Nephron (organoid): Measurements from ENCODE around the gene PRKAR2B.
"Not testable (repeated sequence)": the region's sequence is repeated elsewhere in the genome, so short reads cannot be mapped to it uniquely, and the experiment has no call there.

Experiments
- H3K27ac Mint-ChIP-seq, 3 experiments: 2 replicates each; pipeline ENCODE4 v1.8.0; 2020; ENCODE audit warnings: mixed read lengths in 3 of 3, mild to moderate bottlenecking in 2 of 3, moderate library complexity in 1 of 3
- H3K27me3 Mint-ChIP-seq: 2 replicates; pipeline ENCODE4 v1.8.0; 2021; ENCODE audit warnings: low read depth, mild to moderate bottlenecking, moderate library complexity, mixed read lengths
- H3K36me3 Mint-ChIP-seq: 2 replicates; pipeline ENCODE4 v1.8.0; 2020; ENCODE audit warnings: low read depth, mixed read lengths
- H3K4me1 Mint-ChIP-seq: 2 replicates; pipeline ENCODE4 v1.8.0; 2020; ENCODE audit warnings: mixed read lengths
- H3K4me3 Mint-ChIP-seq, 3 experiments: 2 replicates each; pipeline ENCODE4 v1.8.0; 2020; ENCODE audit warnings: mild to moderate bottlenecking in 3 of 3, mixed read lengths in 3 of 3, moderate library complexity in 2 of 3
- H3K9me3 Mint-ChIP-seq: 2 replicates; pipeline ENCODE4 v1.8.0; 2020; ENCODE audit warnings: mixed read lengths
- TF ChIP-seq, protein P1 (sequence below), 3 experiments: fragments of 200-600 bp; sonication (generic); IDR thresholded peaks; one replicate each; pipeline ENCODE4 v1.5.0; 2021; ENCODE audit warnings: antibody characterized with exemption in 3 of 3; ENCODE audit not compliant: unreplicated experiment in 3 of 3

Gene PRKAR2B

DNA sequence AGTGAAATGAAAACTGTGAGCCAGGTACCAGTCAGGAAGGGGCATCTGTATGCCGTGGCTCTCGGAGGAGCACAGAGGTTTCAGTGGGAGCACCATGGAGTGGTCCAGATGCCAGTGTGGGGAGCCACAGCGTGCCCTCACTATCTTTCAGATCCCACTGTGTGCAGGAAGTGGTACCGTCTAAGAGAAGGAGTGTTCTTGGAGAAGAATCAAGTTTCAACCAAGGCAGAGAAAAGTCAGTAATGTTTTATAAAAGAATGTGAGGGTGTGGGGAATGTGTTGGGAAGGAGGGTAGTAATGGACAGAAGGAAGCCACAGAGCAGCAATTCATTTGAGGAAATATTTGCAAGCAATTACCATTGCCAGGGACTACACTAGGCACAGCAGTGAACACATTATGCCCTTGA is 35.6 kb downstream of the PRKAR2B start:
- Mint-ChIP-seq H3K4me3 (no peak overlapping the region), H3K36me3 (no peaks in the 10 kb centered on the region), H3K27me3 (no peaks in the 10 kb centered on the region), H3K4me1 (peaks cover 4% of the 10 kb centered on the region), H3K9me3 (no peaks in the 10 kb centered on the region), H3K27ac (no peak overlapping the region)
- TF ChIP-seq, protein P1, sequence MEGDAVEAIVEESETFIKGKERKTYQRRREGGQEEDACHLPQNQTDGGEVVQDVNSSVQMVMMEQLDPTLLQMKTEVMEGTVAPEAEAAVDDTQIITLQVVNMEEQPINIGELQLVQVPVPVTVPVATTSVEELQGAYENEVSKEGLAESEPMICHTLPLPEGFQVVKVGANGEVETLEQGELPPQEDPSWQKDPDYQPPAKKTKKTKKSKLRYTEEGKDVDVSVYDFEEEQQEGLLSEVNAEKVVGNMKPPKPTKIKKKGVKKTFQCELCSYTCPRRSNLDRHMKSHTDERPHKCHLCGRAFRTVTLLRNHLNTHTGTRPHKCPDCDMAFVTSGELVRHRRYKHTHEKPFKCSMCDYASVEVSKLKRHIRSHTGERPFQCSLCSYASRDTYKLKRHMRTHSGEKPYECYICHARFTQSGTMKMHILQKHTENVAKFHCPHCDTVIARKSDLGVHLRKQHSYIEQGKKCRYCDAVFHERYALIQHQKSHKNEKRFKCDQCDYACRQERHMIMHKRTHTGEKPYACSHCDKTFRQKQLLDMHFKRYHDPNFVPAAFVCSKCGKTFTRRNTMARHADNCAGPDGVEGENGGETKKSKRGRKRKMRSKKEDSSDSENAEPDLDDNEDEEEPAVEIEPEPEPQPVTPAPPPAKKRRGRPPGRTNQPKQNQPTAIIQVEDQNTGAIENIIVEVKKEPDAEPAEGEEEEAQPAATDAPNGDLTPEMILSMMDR (IDR thresholded peaks at IDR 0.05; ENCODE audit: unreplicated experiment in 3 of 3) = no peak

DNA sequence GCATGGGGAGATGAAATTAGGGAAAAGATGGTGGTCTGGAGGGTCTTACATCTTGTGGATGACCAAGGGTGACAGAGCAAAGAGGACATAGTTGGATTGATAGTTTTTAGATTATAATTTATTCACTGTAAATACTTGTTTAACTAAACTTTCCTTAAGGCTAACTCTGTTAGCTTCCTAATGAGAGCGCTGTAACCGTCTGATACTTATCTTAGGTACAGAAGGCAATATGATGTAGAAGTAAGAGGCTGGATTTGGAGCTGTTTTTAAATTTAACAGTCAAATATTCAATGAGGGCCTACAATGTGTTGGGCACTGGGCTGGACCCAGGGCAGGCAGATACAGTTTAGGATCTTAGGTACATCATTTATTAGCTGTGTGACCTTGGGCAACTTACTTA is 36.0 kb downstream of the PRKAR2B start:
- Mint-ChIP-seq H3K27me3 (no peaks in the 10 kb centered on the region), H3K4me1 (peaks cover 4% of the 10 kb centered on the region), H3K4me3 (no peak overlapping the region), H3K36me3 (no peaks in the 10 kb centered on the region), H3K27ac (no peak overlapping the region), H3K9me3 (no peaks in the 10 kb centered on the region)
- TF ChIP-seq, protein P1 (IDR thresholded peaks at IDR 0.05; ENCODE audit: unreplicated experiment in 3 of 3) = no peak

DNA sequence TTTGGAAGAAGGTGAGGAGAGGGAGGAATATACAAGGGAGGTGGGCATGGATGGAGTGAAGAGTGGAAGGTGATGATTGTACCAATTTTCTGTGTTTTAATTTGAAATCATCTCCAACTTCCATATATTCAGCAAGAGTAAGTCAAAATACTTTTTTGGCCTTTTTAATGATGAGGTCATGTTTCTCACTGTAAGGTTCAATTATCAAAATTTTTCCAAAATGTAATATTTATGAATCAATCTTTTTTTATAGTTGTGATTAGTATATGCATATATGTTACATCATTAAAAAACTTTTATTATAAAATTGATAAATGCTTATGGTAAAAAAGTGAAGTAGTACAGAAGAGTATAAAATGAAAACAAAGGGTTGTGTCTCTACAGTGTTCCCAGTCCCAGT is 40.7 kb downstream of the PRKAR2B start:
- H3K9me3 Mint-ChIP-seq = no peaks in the 10 kb centered on the region
- H3K4me3 Mint-ChIP-seq = no peak overlapping the region
- no peak overlapping the region for H3K27ac Mint-ChIP-seq
- TF ChIP-seq, protein P1 (IDR thresholded peaks at IDR 0.05; ENCODE audit: unreplicated experiment in 3 of 3) = no peak
- H3K36me3 Mint-ChIP-seq = no peaks in the 10 kb centered on the region
- no peaks in the 10 kb centered on the region for H3K27me3 Mint-ChIP-seq
- H3K4me1 Mint-ChIP-seq = no peaks in the 10 kb centered on the region

DNA sequence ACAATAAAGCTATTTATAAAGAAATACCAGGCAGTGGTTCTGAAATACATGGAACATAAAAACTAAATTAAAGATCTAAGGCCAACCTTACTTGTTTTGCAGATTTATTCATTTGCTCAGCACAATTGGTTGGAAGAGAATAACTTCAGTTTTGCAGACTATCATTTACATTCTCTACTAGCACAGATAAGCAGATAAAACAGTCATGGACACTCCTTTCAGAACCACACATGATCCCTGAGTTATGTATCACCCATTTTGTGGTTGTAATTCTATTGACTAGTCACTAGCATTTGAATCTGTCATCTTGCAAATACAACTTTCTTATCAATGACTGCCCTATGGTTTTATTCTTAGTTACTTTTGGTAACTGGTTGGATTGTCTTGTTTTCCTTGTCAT is 45.1 kb downstream of the PRKAR2B start:
- TF ChIP-seq, protein P1 (IDR thresholded peaks at IDR 0.05; ENCODE audit: unreplicated experiment in 3 of 3) = no peak
- no peaks in the 10 kb centered on the region for H3K27me3 Mint-ChIP-seq

DNA sequence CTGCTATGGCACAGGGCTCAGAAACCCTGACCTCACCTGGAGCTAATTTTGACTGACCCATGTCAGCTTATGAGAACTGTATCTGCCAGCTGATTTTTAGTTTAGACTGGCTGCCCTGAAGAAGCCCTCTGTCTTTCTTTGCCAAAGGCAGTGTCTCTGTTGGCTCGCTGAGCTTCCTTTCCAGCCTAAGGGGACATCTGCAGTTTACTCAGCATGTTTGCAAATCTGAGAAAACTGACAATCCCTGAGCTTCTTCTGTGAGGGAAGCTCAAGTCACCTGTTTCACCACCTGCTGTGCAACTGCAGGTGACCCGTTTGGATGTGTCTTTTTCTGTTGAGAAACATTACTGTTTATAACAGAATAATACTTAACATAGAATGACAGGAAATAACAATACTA is 46.0 kb downstream of the PRKAR2B start:
- H3K27me3 Mint-ChIP-seq = no peaks in the 10 kb centered on the region
- H3K9me3 Mint-ChIP-seq = peaks cover 8% of the 10 kb centered on the region
- no peaks in the 10 kb centered on the region for H3K36me3 Mint-ChIP-seq
- no peaks in the 10 kb centered on the region for H3K4me1 Mint-ChIP-seq
- no peak overlapping the region for H3K4me3 Mint-ChIP-seq
- H3K27ac Mint-ChIP-seq = no peak overlapping the region
- TF ChIP-seq, protein P1 (IDR thresholded peaks at IDR 0.05; ENCODE audit: unreplicated experiment in 3 of 3) = no peak

More for the DNA sequence above, 45.1 kb downstream of the PRKAR2B start:
- no peak overlapping the region for H3K4me3 Mint-ChIP-seq
- no peak overlapping the region for H3K27ac Mint-ChIP-seq
- H3K36me3 Mint-ChIP-seq = no peaks in the 10 kb centered on the region
- no peaks in the 10 kb centered on the region for H3K4me1 Mint-ChIP-seq
- H3K9me3 Mint-ChIP-seq = no peaks in the 10 kb centered on the region

DNA sequence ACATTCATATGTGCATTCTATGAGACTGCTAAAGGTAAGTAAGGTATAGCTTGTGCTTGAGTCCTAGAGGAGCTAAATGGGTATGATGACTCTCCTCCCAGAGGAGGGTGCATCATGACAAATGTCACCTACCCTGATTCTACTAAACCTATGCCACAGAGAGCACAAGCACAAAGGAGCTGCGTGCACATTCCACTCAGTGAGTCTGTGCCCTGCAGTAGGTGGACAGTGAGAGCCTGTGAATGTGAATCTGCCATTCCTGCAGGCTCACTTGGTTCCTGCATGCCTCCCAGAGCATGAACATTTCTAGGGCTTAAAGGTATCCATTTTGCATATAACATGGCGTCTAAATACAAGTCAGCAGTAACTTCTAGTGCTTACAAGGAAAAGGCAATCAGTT is 46.8 kb downstream of the PRKAR2B start:
- TF ChIP-seq, protein P1 (IDR thresholded peaks at IDR 0.05; ENCODE audit: unreplicated experiment in 3 of 3) = no peak
- H3K27me3 Mint-ChIP-seq = no peaks in the 10 kb centered on the region
- H3K4me1 Mint-ChIP-seq = no peaks in the 10 kb centered on the region
- H3K36me3 Mint-ChIP-seq = no peaks in the 10 kb centered on the region
- no peak overlapping the region for H3K4me3 Mint-ChIP-seq
- peaks cover 16% of the 10 kb centered on the region for H3K9me3 Mint-ChIP-seq
- no peak overlapping the region for H3K27ac Mint-ChIP-seq

DNA sequence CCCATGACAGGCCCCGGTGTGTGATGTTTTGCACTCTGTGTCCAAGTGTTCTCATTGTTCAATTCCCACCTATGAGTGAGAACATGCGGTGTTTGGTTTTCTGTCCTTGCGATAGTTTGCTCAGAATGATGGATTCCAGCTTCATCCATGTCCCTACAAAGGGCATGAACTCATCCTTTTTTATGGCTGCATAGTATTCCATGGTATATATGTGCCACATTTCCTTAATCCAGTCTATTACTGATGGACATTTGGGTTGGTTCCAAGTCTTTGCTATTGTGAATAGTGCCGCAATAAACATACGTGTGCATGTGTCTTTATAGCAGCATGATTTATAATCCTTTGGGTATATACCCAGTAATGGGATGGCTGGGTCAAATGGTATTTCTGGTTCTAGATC is 49.2 kb downstream of the PRKAR2B start:
- not testable (repeated sequence) for H3K27me3 Mint-ChIP-seq, H3K4me1 Mint-ChIP-seq, H3K4me3 Mint-ChIP-seq, H3K36me3 Mint-ChIP-seq, H3K27ac Mint-ChIP-seq
- peaks cover 36% of the 10 kb centered on the region for H3K9me3 Mint-ChIP-seq

DNA sequence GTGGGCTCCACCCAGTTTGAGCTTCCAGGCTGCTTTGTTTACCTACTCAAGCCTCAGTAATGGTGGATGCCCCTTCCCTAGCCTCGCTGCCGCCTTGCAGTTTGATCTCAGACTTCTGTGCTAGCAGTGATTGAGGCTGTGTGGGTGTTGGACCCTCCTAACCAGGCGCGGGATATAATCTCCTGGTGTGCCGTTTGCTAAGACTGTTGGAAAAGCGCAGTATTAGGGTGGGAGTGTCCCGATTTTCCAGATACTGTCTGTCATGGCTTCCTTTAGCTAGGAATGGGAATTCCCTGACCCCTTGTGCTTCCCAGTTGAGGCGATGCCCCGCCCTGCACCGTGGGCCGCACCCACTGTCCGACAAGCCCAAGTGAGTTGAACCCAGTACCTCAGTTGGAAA is 54.6 kb downstream of the PRKAR2B start:
- Mint-ChIP-seq H3K9me3 (peaks cover 57% of the 10 kb centered on the region), H3K36me3 (peaks cover 17% of the 10 kb centered on the region)
- not testable (repeated sequence) for H3K4me1 Mint-ChIP-seq, H3K4me3 Mint-ChIP-seq, H3K27ac Mint-ChIP-seq, H3K27me3 Mint-ChIP-seq
